WTC11 (cell line): ENCODE results near the gene DNAJC5G.

Experiments used
- CBFB ChIP-seq: sonication (generic); formaldehyde crosslinking; IDR thresholded peaks from 2 replicates; pipeline ENCODE4 v1.8.1; 2022; ENCODE audit warnings: mild to moderate bottlenecking, low read depth, missing genetic modification reagents
- IRF2 ChIP-seq: sonication (generic); formaldehyde crosslinking; IDR thresholded peaks from 2 replicates; pipeline ENCODE4 v1.8.0; 2022; ENCODE audit warnings: low read depth, missing genetic modification reagents, borderline replicate concordance
- TF ChIP-seq, protein P1 (sequence below): fragments of 250-450 bp; sonication (Bioruptor Pico); IDR thresholded peaks from 2 replicates; pipeline ENCODE4 v1.9.0; 2021; ENCODE audit warnings: mild to moderate bottlenecking
- TF ChIP-seq, protein P2 (sequence below): fragments of 200-600 bp; IDR thresholded peaks from 2 replicates; pipeline ENCODE4 v1.8.0; 2022; ENCODE audit warnings: antibody characterized with exemption

DNA sequence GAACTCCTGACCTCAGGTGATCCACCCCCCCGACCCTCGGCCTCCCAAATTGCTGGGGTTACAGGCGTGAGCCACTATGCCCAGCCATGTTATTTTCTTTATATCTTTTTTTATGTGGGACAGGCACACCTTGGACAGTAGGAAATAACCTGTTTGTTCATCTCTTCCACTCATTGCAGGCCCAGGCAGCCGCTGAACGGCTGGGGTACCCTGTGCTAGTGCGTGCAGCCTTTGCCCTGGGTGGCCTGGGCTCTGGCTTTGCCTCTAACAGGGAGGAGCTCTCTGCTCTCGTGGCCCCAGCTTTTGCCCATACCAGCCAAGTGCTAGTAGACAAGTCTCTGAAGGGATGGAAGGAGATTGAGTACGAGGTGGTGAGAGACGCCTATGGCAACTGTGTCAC is 49.7 kb upstream of the DNAJC5G start:
- TF ChIP-seq, protein P1, sequence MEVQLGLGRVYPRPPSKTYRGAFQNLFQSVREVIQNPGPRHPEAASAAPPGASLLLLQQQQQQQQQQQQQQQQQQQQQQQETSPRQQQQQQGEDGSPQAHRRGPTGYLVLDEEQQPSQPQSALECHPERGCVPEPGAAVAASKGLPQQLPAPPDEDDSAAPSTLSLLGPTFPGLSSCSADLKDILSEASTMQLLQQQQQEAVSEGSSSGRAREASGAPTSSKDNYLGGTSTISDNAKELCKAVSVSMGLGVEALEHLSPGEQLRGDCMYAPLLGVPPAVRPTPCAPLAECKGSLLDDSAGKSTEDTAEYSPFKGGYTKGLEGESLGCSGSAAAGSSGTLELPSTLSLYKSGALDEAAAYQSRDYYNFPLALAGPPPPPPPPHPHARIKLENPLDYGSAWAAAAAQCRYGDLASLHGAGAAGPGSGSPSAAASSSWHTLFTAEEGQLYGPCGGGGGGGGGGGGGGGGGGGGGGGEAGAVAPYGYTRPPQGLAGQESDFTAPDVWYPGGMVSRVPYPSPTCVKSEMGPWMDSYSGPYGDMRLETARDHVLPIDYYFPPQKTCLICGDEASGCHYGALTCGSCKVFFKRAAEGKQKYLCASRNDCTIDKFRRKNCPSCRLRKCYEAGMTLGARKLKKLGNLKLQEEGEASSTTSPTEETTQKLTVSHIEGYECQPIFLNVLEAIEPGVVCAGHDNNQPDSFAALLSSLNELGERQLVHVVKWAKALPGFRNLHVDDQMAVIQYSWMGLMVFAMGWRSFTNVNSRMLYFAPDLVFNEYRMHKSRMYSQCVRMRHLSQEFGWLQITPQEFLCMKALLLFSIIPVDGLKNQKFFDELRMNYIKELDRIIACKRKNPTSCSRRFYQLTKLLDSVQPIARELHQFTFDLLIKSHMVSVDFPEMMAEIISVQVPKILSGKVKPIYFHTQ (CRISPR knock-in tag), result no peak
- TF ChIP-seq CBFB (no peak), IRF2 (CRISPR knock-in tag) (no peak)
- TF ChIP-seq, protein P2, sequence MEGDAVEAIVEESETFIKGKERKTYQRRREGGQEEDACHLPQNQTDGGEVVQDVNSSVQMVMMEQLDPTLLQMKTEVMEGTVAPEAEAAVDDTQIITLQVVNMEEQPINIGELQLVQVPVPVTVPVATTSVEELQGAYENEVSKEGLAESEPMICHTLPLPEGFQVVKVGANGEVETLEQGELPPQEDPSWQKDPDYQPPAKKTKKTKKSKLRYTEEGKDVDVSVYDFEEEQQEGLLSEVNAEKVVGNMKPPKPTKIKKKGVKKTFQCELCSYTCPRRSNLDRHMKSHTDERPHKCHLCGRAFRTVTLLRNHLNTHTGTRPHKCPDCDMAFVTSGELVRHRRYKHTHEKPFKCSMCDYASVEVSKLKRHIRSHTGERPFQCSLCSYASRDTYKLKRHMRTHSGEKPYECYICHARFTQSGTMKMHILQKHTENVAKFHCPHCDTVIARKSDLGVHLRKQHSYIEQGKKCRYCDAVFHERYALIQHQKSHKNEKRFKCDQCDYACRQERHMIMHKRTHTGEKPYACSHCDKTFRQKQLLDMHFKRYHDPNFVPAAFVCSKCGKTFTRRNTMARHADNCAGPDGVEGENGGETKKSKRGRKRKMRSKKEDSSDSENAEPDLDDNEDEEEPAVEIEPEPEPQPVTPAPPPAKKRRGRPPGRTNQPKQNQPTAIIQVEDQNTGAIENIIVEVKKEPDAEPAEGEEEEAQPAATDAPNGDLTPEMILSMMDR, result no peak
